OCI-LY3 (cell line): ENCODE measurements around the gene ZBTB44.

Experiments used
- EZH2phosphoT487 ChIP-seq: fragments of 200-600 bp; shearing (Covaris generic); IDR thresholded peaks from 2 replicates; pipeline ENCODE4 v1.6.1; 2018; ENCODE audit warnings: antibody characterized with exemption, mixed run types, low read depth
- TF ChIP-seq, protein P1 (sequence below): fragments of 200-600, 300-600 bp; sonication (generic); IDR thresholded peaks from 2 replicates; pipeline ENCODE4 v1.5.1; 2014; ENCODE audit warnings: antibody characterized with exemption, low read length, low read depth

GRCh38 chr11:130198964-130199363 lies 115.8 kb downstream of the ZBTB44 start:
- TF ChIP-seq, protein P1, sequence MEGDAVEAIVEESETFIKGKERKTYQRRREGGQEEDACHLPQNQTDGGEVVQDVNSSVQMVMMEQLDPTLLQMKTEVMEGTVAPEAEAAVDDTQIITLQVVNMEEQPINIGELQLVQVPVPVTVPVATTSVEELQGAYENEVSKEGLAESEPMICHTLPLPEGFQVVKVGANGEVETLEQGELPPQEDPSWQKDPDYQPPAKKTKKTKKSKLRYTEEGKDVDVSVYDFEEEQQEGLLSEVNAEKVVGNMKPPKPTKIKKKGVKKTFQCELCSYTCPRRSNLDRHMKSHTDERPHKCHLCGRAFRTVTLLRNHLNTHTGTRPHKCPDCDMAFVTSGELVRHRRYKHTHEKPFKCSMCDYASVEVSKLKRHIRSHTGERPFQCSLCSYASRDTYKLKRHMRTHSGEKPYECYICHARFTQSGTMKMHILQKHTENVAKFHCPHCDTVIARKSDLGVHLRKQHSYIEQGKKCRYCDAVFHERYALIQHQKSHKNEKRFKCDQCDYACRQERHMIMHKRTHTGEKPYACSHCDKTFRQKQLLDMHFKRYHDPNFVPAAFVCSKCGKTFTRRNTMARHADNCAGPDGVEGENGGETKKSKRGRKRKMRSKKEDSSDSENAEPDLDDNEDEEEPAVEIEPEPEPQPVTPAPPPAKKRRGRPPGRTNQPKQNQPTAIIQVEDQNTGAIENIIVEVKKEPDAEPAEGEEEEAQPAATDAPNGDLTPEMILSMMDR, result peak; percentile 21; the same call in 1 of the 2 replicates
- TF ChIP-seq EZH2phosphoT487, result no peak
